ENCODE results near the gene RBP5.

GRCh38 chr12:7136676-7137075, 8.0 kb upstream of the RBP5 start:
- TF ChIP-seq, protein P1, sequence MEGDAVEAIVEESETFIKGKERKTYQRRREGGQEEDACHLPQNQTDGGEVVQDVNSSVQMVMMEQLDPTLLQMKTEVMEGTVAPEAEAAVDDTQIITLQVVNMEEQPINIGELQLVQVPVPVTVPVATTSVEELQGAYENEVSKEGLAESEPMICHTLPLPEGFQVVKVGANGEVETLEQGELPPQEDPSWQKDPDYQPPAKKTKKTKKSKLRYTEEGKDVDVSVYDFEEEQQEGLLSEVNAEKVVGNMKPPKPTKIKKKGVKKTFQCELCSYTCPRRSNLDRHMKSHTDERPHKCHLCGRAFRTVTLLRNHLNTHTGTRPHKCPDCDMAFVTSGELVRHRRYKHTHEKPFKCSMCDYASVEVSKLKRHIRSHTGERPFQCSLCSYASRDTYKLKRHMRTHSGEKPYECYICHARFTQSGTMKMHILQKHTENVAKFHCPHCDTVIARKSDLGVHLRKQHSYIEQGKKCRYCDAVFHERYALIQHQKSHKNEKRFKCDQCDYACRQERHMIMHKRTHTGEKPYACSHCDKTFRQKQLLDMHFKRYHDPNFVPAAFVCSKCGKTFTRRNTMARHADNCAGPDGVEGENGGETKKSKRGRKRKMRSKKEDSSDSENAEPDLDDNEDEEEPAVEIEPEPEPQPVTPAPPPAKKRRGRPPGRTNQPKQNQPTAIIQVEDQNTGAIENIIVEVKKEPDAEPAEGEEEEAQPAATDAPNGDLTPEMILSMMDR (IDR thresholded peaks at IDR 0.05): no peak
- TF ChIP-seq POLR2A (IDR thresholded peaks at IDR 0.05): no peak
